ENCODE data around the gene DAAM1. TPM values are rescaled to one million over a fixed set of nuclear protein-coding genes. Genes with fewer than 3 reads are reported as not detected.
A peak's percentile ranks its signal among the peaks of the same experiment; 100 is the strongest.

DAAM1 gene
- total RNA-seq, 2 experiments from 2014 or later, result 22.2 to 22.4 TPM

DNA sequence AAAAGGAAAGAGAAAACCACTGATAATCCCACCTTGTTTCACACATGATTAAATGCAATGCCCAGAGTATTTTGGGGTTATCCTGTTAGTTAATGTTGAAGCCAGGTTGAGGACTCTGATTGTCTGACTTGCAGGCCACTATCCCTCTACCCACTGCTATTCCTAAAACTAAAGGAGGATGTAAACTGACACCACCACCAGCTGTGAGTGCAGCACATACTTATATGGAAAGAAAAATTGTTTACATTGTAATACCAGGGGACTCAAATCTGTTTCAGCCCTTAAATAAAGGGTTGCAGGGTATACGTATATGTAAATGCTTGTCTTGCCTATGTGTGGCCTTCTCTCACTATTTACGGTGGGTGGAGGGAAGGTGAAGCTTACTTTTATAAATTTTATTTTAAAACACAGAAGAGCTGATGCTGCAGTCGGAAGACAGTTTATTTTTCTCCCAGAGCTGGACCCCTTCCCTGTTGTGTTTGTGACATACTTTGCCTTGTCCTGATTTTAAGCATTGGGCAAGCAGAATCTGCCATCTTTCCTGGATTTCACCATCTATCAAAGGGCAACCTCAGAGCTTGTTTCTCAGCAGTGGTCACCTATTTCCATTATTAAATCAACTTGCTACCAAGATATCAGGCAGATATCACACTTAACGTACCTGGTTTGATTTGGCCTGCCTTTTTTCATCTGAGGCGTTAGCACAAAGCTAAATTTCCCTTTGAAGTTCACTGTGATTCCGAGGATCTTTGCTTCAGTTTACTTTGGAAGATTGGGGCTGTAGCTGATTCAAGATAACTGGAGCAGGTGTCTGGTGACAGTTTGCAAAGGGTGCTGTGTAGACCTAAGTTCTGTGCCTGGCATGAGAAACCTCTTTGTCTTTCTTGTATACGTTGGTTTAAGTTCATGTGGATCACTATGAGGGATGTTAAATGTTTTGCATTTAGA lies 25.2 kb downstream of the DAAM1 start:
- DNase-seq, result no peak
- POLR2A ChIA-PET, result no interaction called here
- H3K27me3 Mint-ChIP-seq, result no peaks in the 10 kb centered on the region
- no peak overlapping the region for H3K27ac Mint-ChIP-seq
- no peaks in the 10 kb centered on the region for H3K36me3 Mint-ChIP-seq (ENCODE audit: low read depth)
- H3K9me3 Mint-ChIP-seq, result no peaks in the 10 kb centered on the region
- peaks cover 1% of the 10 kb centered on the region for H3K4me1 Mint-ChIP-seq
- CTCF ChIA-PET, result no interaction called here
- H3K4me3 Mint-ChIP-seq, result no peak overlapping the region

DNA sequence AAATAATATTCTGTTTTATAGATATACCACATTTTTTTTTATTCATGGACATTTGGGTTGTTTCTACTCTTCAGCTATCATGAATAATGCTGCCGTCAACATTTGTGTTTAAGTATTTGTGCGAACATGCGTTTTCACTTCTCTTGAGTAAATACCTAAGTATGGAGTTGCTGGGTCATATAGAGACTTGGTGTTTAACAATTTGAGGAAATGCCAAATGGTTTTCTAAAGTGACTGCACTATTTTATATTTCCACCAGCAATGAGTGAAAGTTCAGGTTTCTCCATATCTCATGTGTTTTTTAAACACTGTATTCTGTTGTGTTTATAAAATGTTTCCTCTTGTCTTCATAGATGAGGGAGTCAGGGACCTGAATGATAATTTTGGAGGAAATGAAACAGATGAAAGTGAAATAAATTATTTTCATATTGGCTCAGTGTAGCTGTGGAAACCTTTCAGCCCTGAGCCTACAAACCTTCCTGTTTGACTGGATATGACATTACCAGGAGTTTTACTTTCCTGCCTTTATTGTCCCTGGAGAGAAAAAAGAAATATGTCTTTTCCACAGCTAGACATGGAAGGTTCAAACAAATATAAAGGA lies 26.3 kb downstream of the DAAM1 start:
- Mint-ChIP-seq H3K9me3 (no peaks in the 10 kb centered on the region), H3K4me3 (no peak overlapping the region), H3K27me3 (no peaks in the 10 kb centered on the region), H3K27ac (no peak overlapping the region), H3K36me3 (ENCODE audit: low read depth) (no peaks in the 10 kb centered on the region), H3K4me1 (peaks cover 1% of the 10 kb centered on the region)
- POLR2A ChIA-PET, result no interaction called here
- CTCF ChIA-PET, result no interaction called here
- no peak for DNase-seq

DNA sequence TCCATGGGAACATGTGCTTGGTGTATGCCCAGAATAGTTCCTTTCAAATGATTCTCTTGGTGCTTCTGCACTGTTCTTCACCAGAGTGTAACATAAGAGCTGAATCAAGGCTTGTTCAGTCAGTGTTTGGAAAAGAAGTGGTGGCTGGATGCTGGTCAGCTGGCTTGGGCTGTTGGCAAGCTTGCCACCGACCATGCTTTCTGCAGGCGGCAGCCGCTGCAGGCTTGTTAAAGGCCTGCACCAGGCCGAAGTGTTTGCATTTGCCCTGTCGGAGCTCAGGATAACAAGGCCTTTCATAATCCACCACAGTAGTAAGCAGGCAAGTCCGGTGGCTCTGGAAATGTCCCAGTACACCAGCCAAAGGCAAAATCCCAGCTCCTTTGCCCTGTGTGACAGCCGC lies 26.9 kb downstream of the DAAM1 start:
- CTCF ChIA-PET, result no interaction called here
- Mint-ChIP-seq H3K27ac (no peak overlapping the region), H3K36me3 (ENCODE audit: low read depth) (no peaks in the 10 kb centered on the region), H3K4me1 (peaks cover 1% of the 10 kb centered on the region), H3K27me3 (no peaks in the 10 kb centered on the region), H3K9me3 (no peaks in the 10 kb centered on the region), H3K4me3 (no peak overlapping the region)
- POLR2A ChIA-PET, result no interaction called here
- DNase-seq, result no peak

DNA sequence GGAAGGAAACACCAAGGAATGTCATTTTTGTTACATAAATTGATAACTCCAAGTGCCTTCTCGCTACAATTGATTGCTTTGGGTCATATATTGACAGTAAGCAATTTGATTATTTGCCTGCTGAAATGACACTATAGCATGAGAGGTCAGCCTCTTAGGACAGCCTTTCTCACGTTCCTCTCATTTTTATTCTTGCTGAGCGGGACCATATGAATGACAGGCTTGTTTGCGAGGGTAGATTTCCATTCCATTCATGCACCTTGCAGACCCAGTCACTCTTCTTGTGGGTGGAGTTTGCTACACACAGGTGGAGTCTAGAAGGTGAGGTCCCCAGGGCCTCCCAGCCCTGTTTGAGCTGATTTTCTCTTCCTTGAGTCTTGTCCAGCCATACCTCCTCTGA lies 27.3 kb downstream of the DAAM1 start:
- no peak for DNase-seq
- H3K27ac Mint-ChIP-seq, result no peak overlapping the region
- ChIA-PET CTCF (no interaction called here), POLR2A (no interaction called here)
- no peaks in the 10 kb centered on the region for H3K9me3 Mint-ChIP-seq
- H3K36me3 Mint-ChIP-seq (ENCODE audit: low read depth), result peaks cover 3% of the 10 kb centered on the region
- H3K27me3 Mint-ChIP-seq, result no peaks in the 10 kb centered on the region
- H3K4me1 Mint-ChIP-seq, result no peaks in the 10 kb centered on the region
- no peak overlapping the region for H3K4me3 Mint-ChIP-seq

DNA sequence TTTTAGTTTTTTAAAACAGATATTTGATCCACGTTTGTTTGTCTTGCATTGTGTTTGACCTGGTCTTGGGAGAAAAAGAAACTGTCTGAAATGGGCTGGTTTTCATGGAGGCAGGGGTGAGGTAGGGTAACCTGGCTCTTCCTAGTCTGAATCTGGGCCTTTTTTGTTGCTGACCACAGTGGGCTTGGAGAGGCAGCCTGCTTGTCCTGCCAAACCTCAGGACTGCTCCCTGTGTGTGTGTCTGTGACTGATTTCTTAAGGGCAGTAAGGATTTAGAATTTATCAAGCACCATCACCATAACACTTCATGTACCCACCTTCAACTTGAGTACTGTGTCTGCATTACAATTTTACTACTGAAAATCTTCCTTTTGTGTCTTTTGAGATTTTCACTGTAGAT lies 28.5 kb downstream of the DAAM1 start:
- H3K27ac Mint-ChIP-seq, result no peak overlapping the region
- DNase-seq, result no peak
- H3K4me1 Mint-ChIP-seq, result no peaks in the 10 kb centered on the region
- peaks cover 5% of the 10 kb centered on the region for H3K36me3 Mint-ChIP-seq (ENCODE audit: low read depth)
- H3K27me3 Mint-ChIP-seq, result no peaks in the 10 kb centered on the region
- H3K9me3 Mint-ChIP-seq, result no peaks in the 10 kb centered on the region
- H3K4me3 Mint-ChIP-seq, result no peak overlapping the region
- CTCF ChIA-PET, result no interaction called here
- POLR2A ChIA-PET, result no interaction called here

DNA sequence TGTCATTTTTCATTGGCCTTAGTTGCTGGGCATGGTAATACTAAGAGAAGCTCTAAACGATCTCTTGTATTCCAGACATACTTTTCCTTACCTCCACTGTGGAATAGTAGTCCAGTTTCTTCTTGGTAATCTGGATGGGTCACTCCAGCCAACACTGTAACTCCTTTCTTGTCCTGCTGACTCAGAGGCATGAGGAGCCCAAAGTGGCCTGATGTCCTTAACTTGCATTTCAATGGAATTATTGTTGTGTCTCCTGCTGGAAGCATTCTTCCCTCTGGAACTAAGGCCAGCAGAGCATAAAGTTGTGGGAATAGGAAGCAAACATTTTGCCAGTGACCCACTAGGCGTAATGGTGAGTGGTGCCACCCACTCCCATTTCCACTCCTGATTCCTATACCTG lies 33.1 kb downstream of the DAAM1 start:
- Mint-ChIP-seq H3K4me1 (no peaks in the 10 kb centered on the region), H3K27ac (no peak overlapping the region), H3K4me3 (no peak overlapping the region), H3K27me3 (no peaks in the 10 kb centered on the region), H3K9me3 (no peaks in the 10 kb centered on the region), H3K36me3 (ENCODE audit: low read depth) (peaks cover 5% of the 10 kb centered on the region)
- ChIA-PET POLR2A (no interaction called here), CTCF (no interaction called here)
- DNase-seq, result no peak

DNA sequence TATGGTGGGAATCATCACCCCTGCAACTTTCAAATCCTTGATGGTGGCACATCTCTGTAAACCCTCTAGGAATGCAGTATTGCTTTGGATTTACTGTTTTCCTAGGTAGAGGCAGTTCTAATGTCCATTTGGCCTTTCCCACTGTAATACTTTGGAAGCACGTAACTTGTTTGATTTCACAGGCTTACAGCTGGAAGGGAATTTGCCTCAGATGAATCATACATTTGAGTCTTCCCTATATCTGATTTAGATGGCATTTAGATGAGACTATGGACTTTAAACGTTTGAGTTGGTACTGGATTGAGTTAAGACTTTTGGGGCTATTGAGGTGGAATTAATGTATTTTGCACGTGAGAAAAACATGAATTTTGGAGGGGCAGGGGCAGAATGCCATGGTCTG lies 35.9 kb downstream of the DAAM1 start:
- DNase-seq, result no peak
- Mint-ChIP-seq H3K4me3 (no peak overlapping the region), H3K9me3 (peaks cover 2% of the 10 kb centered on the region), H3K4me1 (peaks cover 11% of the 10 kb centered on the region), H3K36me3 (ENCODE audit: low read depth) (peaks cover 7% of the 10 kb centered on the region), H3K27ac (no peak overlapping the region), H3K27me3 (no peaks in the 10 kb centered on the region)
- ChIA-PET CTCF (no interaction called here), POLR2A (no interaction called here)

DNA sequence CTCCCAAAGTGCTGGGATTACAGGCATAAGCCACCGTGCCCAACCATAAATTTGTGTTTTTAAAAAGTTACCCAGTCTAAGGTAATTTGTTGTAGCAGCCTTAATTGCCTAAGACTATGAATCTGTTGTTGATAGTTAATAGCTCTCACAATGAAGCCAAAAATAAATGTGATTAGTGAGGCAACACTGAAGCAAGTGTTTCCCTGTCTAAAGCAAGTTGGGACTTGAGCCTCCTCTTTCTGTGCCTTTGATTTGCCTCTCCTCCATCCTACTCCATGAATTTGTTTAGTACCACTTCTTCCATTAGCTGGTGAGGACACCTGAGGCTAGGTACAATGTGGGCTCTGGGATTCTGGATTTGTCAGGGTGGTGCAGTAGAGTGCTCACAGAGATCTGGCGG lies 36.8 kb downstream of the DAAM1 start:
- H3K27ac Mint-ChIP-seq, result no peak overlapping the region
- peaks cover 2% of the 10 kb centered on the region for H3K9me3 Mint-ChIP-seq
- H3K27me3 Mint-ChIP-seq, result no peaks in the 10 kb centered on the region
- peaks cover 7% of the 10 kb centered on the region for H3K36me3 Mint-ChIP-seq (ENCODE audit: low read depth)
- peaks cover 21% of the 10 kb centered on the region for H3K4me1 Mint-ChIP-seq
- POLR2A ChIA-PET, result no interaction called here
- no peak for DNase-seq
- H3K4me3 Mint-ChIP-seq, result no peak overlapping the region
- CTCF ChIA-PET, result no interaction called here

DNA sequence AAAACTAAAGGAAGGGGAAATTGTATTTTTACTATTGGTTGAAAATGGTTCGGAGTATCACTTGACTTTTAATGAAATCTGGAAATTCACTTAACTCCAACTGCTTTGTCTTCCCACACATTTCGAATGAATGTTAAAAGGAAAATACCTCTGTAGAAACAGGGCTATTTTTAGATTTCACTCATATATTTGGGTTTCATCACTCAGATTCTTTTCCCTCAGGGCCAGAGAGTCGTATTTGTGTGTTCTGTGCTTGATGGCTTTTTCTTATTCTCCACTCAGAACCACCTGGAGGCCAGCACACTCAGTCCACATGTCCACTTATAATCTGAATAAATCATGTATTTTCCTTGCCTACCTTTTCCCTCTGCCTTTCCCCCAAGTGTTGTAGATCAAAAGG lies 40.0 kb downstream of the DAAM1 start:
- peaks cover 2% of the 10 kb centered on the region for H3K9me3 Mint-ChIP-seq

DNA sequence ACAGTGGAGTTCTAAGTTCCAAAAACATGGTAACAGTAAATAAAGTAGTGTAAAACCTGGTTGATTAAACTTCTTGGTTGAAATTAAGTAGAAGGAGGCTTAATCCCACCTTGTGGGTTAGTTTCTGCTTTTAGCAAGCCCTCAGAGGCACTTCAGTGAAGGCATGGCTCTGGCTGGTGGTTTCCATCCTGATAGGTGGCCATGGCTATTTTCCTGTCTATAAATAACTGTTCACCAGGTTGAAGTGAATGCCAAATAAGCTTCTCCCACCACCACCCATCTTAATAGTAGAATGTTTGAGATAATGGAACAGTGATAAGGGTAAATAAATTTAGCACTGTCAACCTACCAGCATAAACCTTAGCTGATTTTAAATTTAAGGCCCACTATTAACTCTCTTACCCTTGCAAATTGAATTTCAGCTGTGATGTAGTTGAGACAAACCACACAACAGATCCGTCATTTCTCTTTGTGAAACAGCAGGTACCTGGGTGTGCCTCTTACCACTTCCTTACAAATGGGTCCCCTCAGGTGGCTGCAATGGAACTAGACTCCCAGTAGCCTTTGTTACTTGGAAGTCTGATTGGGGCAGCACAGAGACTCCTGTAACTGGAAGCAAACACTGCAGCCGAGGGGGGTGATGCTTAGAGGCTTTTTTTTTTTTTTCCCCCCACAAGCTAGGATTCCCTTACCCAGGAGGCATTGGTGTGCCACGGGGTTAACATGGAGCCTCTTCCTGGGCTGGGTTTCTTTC lies 41.4 kb downstream of the DAAM1 start:
- peaks cover 4% of the 10 kb centered on the region for H3K36me3 Mint-ChIP-seq (ENCODE audit: low read depth)
- POLR2A ChIA-PET, result no interaction called here
- peak; percentile 21 for DNase-seq

More for the DNA sequence above, 40.0 kb downstream of the DAAM1 start:
- Mint-ChIP-seq H3K36me3 (ENCODE audit: low read depth) (peaks cover 2% of the 10 kb centered on the region), H3K4me1 (peaks cover 23% of the 10 kb centered on the region), H3K4me3 (no peak overlapping the region), H3K27me3 (no peaks in the 10 kb centered on the region), H3K27ac (no peak overlapping the region)
- ChIA-PET POLR2A (no interaction called here), CTCF (no interaction called here)
- DNase-seq, result no peak

DNA sequence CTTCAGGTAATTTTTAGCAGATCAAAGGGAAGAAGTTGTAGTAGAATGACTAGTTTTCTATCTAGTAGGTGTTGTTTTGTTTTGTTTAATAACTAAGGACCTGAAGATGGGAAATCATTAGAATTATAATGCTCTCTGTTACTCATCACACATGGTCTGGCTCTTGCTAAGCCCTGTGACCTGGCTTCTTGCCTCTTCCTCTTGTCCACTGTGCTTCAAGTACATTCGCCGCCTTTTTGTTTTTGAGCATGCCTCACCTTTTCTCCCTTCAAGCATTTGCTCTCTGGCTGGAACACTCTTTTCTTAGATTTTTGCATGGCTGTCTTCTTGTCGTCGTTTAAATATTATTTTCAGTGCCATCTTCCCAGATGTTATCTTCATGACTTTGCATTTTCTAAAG lies 47.7 kb downstream of the DAAM1 start:
- peaks cover 4% of the 10 kb centered on the region for H3K9me3 Mint-ChIP-seq
- no peak overlapping the region for H3K27ac Mint-ChIP-seq
- CTCF ChIA-PET, result no interaction called here
- no peak for DNase-seq
- peaks cover 7% of the 10 kb centered on the region for H3K36me3 Mint-ChIP-seq (ENCODE audit: low read depth)
- peaks cover 2% of the 10 kb centered on the region for H3K27me3 Mint-ChIP-seq
- H3K4me1 Mint-ChIP-seq, result no peaks in the 10 kb centered on the region
- POLR2A ChIA-PET, result no interaction called here
- H3K4me3 Mint-ChIP-seq, result no peak overlapping the region

More for the DNA sequence above, 41.4 kb downstream of the DAAM1 start:
- Mint-ChIP-seq H3K4me3 (no peak overlapping the region), H3K27ac (peak overlapping the region; percentile 54), H3K9me3 (peaks cover 6% of the 10 kb centered on the region), H3K4me1 (peaks cover 23% of the 10 kb centered on the region), H3K27me3 (peaks cover 2% of the 10 kb centered on the region)
- CTCF ChIA-PET, result no interaction called here

DNA sequence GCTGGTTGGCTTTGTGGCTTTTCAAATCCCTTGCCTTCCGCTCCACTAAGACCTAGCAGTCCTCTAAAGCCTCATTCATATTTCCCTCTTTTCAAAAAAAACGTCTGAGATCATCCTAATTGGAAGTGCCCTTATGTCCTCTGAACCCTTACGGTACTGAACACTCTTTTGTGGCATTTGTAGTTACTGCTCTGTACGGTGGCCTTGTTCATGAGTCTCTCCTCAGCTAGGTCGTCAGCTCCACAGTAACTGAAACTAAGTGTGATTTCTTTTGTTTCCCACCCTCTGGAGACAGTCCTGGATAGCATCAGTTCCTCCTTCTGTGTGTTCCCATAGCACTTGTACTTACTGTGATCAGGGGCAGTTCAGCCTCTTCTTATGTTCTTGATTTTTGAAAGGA lies 49.7 kb downstream of the DAAM1 start:
- ChIA-PET CTCF (no interaction called here), POLR2A (no interaction called here)
- Mint-ChIP-seq H3K27ac (no peak overlapping the region), H3K4me1 (no peaks in the 10 kb centered on the region), H3K27me3 (peaks cover 2% of the 10 kb centered on the region), H3K9me3 (peaks cover 4% of the 10 kb centered on the region), H3K36me3 (ENCODE audit: low read depth) (peaks cover 7% of the 10 kb centered on the region), H3K4me3 (no peak overlapping the region)
- DNase-seq, result no peak

DNA sequence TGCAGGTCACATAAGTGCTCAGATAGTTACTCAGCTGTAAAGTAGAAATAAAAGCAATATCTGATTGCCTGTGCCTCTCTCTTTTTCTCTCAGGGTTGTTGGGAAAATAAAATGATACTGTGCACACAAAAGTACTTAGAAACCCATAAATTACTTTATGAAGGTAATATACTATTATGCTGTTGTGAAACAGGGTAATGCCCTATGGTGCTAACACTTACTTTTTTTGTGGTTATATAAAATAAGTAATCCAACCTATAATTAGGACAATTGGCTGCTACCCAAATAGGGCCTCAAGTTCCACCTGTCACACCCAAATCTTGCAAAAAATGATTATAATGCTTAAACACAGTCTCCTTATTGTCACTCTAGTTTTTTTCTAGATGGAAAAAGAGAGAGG lies 50.6 kb downstream of the DAAM1 start:
- no peak overlapping the region for H3K4me3 Mint-ChIP-seq
- no peak overlapping the region for H3K27ac Mint-ChIP-seq
- peaks cover 2% of the 10 kb centered on the region for H3K27me3 Mint-ChIP-seq
- peaks cover 7% of the 10 kb centered on the region for H3K36me3 Mint-ChIP-seq (ENCODE audit: low read depth)
- POLR2A ChIA-PET, result no interaction called here
- H3K9me3 Mint-ChIP-seq, result peaks cover 7% of the 10 kb centered on the region
- H3K4me1 Mint-ChIP-seq, result no peaks in the 10 kb centered on the region
- no peak for DNase-seq
- CTCF ChIA-PET, result no interaction called here

All from activated CD4-positive, alpha-beta memory T cell treated with anti-CD3 and anti-CD28 coated beads, Interleukin-2, amount 10 ng/mL, durations not matched to agents 7 days and 5 days (primary cell).